Measurements from ENCODE around the gene TFCP2. TPM values are rescaled to one million over a fixed set of nuclear protein-coding genes. Genes with fewer than 3 reads are reported as not detected.
A peak's percentile ranks its signal among the peaks of the same experiment; 100 is the strongest.

Gene TFCP2
- polyA plus RNA-seq, 3 donors: 7.1 to 25.4 (median 14.2) TPM

- intact Hi-C loops (cut with micrococcal nuclease): no loop called here
- H4K20me1 ChIP-seq (ENCODE audit: insufficient read depth, low read length): peaks cover 89% of the 10 kb centered on the region
- no peak overlapping the region for H3K27ac ChIP-seq (ENCODE audit: low read depth in 1 of 2, low read length in 2 of 2)
- H3K4me1 ChIP-seq (ENCODE audit: control insufficient read depth in 1 of 2, insufficient read depth in 2 of 2, low read length in 2 of 2): no peaks in the 10 kb centered on the region
- H2AFZ ChIP-seq (ENCODE audit: insufficient read depth, low read depth, low read length, poor library complexity, severe bottlenecking): no peak overlapping the region
- Mint-ChIP-seq H3K27ac (peak overlapping the region in 3 of 7 donors; percentile 38 to 44 (median 38)), H3K4me3 (no peak overlapping the region), H3K27me3 (ENCODE audit: low read depth in 3 of 3) (peaks cover 0 to 1% (median 0%) of the 10 kb centered on the region in 3 donors), H3K4me1 (peaks cover 8% of the 10 kb centered on the region), H3K9me3 (no peaks in the 10 kb centered on the region), H3K36me3 (peaks cover 7 to 14% of the 10 kb centered on the region in 2 donors)
- peaks cover 0 to 3% of the 10 kb centered on the region in 2 donors for H3K36me3 ChIP-seq (replicated peaks in 1 of 2; ENCODE audit: control insufficient read depth in 1 of 2, insufficient read depth in 2 of 2, low read length in 2 of 2)
- no peaks in the 10 kb centered on the region for H3K9me3 ChIP-seq (replicated peaks in 1 of 2; ENCODE audit: control insufficient read depth in 1 of 2, insufficient read depth in 1 of 2, low read length in 2 of 2)
- TF ChIP-seq CTCF (IDR thresholded peaks at IDR 0.05): no peak
- no peak overlapping the region for H3K9ac ChIP-seq (ENCODE audit: insufficient read depth, low read length, poor library complexity, severe bottlenecking)
- H3K4me3 ChIP-seq (replicated peaks in 1 of 3; ENCODE audit: low read depth in 2 of 3, low read length in 3 of 3): no peak overlapping the region
- 83% methylated on average over 2 of the region's 3 CpGs for WGBS (ENCODE audit: insufficient coverage)
- DNase-seq: no peak
- no peak overlapping the region for H3K4me2 ChIP-seq (replicated peaks; ENCODE audit: extremely low read depth, low read length, poor library complexity, severe bottlenecking)
- H3K79me2 ChIP-seq (ENCODE audit: insufficient read depth, low read length): peaks cover 72% of the 10 kb centered on the region
- no peaks in the 10 kb centered on the region for H3K27me3 ChIP-seq (ENCODE audit: control insufficient read depth in 2 of 2, insufficient read depth in 2 of 2, low read length in 2 of 2)
Observed at GRCh38 chr12:51150777-51151176, 22.2 kb downstream of the TFCP2 start.

GRCh38 chr12:51147309-51147708 lies 25.6 kb downstream of the TFCP2 start:
- no peaks in the 10 kb centered on the region for H3K27me3 ChIP-seq (ENCODE audit: control insufficient read depth in 2 of 2, insufficient read depth in 2 of 2, low read length in 2 of 2)
- Mint-ChIP-seq H3K4me1 (peaks cover 5% of the 10 kb centered on the region), H3K36me3 (peaks cover 16 to 36% of the 10 kb centered on the region in 2 donors), H3K4me3 (no peak overlapping the region), H3K27me3 (ENCODE audit: low read depth in 3 of 3) (peaks cover 0 to 1% (median 0%) of the 10 kb centered on the region in 3 donors), H3K9me3 (no peaks in the 10 kb centered on the region), H3K27ac (peak overlapping the region in 1 of 7 donors; percentile 10)
- H4K20me1 ChIP-seq (ENCODE audit: insufficient read depth, low read length): peaks cover 90% of the 10 kb centered on the region
- no peak for DNase-seq
- H3K4me2 ChIP-seq (replicated peaks; ENCODE audit: extremely low read depth, low read length, poor library complexity, severe bottlenecking): no peak overlapping the region
- H3K27ac ChIP-seq (ENCODE audit: low read depth in 1 of 2, low read length in 2 of 2): no peak overlapping the region
- no peaks in the 10 kb centered on the region for H3K4me1 ChIP-seq (ENCODE audit: control insufficient read depth in 1 of 2, insufficient read depth in 2 of 2, low read length in 2 of 2)
- intact Hi-C loops (cut with micrococcal nuclease): no loop called here
- H2AFZ ChIP-seq (ENCODE audit: insufficient read depth, low read depth, low read length, poor library complexity, severe bottlenecking): no peak overlapping the region
- no peaks in the 10 kb centered on the region for H3K9me3 ChIP-seq (replicated peaks in 1 of 2; ENCODE audit: control insufficient read depth in 1 of 2, insufficient read depth in 1 of 2, low read length in 2 of 2)
- TF ChIP-seq CTCF (IDR thresholded peaks at IDR 0.05): no peak
- H3K9ac ChIP-seq (ENCODE audit: insufficient read depth, low read length, poor library complexity, severe bottlenecking): no peak overlapping the region
- peaks cover 8 to 17% of the 10 kb centered on the region in 2 donors for H3K36me3 ChIP-seq (replicated peaks in 1 of 2; ENCODE audit: control insufficient read depth in 1 of 2, insufficient read depth in 2 of 2, low read length in 2 of 2)
- no peak overlapping the region for H3K4me3 ChIP-seq (replicated peaks in 1 of 3; ENCODE audit: low read depth in 2 of 3, low read length in 3 of 3)
- peaks cover 71% of the 10 kb centered on the region for H3K79me2 ChIP-seq (ENCODE audit: insufficient read depth, low read length)
- WGBS (ENCODE audit: insufficient coverage): 100% methylated on average over 1 of the region's 1 CpG
